Stimulated activated CD8-positive, alpha-beta memory T cell treated with anti-CD3 and anti-CD28 coated beads, Interleukin-2, amount 100 ng/mL, for 48 hours (primary cell): ENCODE data around the gene WDR33.
"Not testable (repeated sequence)": the region's sequence is repeated elsewhere in the genome, so short reads cannot be mapped to it uniquely, and the experiment has no call there.

Source experiments
- DNase-seq, 2 donors: peaks; one replicate each; pipeline ENCODE4 v3.0.0-alpha.2; 2020; ENCODE audit warnings: low read depth in 2 of 2

The WDR33 gene

DNA sequence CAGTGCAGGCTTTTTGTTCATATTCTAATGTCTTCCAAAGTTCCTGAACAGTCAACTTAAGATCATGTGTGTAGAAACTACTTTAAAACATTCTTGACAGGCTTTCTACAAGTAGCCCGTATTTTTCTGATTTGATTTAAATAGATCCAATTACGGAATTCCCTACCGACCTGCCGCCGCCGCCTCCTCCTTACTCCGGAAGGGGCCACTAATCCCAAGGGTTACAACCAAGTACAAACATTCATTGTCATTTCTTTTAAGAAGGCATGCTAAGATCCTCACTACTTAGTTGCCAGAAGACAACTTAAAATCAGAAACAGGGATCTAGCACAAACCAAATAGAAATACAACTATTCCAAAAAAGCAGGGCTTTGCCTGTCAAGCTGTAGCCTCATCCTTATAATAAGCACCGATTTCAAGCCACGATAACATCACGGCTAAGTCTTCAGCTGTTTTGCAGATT is 784 bp downstream of the WDR33 start:
- DNase-seq = no peak

- no peak for DNase-seq
Observed at GRCh38 chr2:127807678-127808353, 3.2 kb downstream of the WDR33 start.

GRCh38 chr2:127806860-127807259 is 4.1 kb downstream of the WDR33 start:
- DNase-seq = not testable (repeated sequence)

- no peak for DNase-seq
Observed at GRCh38 chr2:127805491-127805890, 5.5 kb downstream of the WDR33 start.

GRCh38 chr2:127799926-127800325 is 11.0 kb downstream of the WDR33 start:
- no peak for DNase-seq

DNA sequence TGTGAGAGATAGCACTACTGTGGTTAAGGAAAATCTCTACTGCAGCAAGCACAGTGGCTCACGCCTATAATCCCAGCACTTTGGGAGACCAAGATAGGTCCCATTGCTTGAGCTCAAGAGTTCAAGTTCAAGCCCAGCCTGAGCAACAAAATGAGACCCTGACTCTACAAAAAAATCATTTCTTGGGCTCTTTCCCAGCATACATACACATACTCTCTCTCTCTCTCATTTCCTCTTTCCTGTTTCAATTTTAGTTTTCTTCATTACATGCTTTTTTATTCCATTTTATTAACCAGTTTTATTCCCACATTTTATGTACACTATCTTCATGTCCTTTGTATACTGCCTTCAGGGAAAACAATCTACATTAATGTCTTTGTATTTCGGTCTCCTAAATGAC is 14.6 kb downstream of the WDR33 start:
- no peak for DNase-seq

GRCh38 chr2:127794901-127795300 is 16.1 kb downstream of the WDR33 start:
- DNase-seq = not testable (repeated sequence)

DNA sequence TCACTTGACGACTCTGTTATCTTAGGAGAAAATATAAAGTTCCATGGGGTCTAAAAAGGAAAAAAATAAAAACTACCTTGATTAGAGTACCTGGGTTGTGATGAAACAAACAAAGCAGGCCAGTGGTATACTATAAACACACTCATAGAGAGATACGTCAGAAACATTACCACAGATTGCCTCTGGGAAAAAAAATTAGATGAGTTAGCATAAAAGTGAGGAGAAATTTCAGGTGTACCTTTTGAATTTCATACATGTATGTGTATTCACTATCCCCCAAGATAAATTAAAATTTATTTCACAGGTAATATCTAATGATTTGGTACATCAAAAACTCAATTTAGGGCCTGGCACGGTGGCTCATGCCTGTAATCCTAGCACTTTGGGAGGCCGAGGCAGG is 18.2 kb downstream of the WDR33 start:
- no peak for DNase-seq

DNA sequence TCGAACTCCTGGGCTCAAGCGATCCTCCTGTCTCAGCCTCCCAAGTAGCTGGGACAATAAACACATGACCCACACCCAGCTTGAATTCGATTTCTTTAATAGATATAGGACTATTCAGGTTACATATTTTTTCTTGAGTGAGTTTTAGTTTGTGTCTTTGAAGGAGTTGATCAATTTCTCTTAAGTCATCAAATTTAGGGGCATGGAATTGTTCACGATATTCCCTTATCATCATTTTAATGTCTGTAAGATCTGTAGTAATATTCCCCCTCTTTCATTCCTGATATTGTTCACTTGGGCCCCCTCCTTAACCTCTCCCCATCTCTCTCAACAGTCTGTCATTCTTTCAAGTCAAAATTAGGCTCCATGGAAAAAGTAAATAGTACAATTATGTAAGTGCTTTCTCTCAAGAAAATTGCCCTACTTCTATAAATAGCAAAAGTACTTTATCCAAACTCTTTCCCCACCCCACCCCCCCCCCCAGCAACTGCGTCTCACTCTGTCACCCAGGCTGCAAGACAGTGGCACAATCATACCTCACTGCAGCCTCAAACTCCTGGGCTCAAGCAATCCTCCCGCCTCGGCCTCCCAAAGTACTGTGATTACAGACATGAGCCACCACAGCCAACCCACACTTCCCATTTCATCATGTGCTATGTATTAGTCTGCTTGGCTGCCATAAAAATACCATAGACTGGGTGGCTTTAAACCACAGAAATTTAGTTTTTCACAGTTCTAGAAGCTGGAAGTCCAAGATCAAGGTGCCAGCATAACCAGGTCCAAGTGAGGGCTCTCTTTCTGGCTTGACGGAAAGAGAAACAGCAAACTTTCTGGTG is 20.1 kb downstream of the WDR33 start:
- DNase-seq = no peak

DNA sequence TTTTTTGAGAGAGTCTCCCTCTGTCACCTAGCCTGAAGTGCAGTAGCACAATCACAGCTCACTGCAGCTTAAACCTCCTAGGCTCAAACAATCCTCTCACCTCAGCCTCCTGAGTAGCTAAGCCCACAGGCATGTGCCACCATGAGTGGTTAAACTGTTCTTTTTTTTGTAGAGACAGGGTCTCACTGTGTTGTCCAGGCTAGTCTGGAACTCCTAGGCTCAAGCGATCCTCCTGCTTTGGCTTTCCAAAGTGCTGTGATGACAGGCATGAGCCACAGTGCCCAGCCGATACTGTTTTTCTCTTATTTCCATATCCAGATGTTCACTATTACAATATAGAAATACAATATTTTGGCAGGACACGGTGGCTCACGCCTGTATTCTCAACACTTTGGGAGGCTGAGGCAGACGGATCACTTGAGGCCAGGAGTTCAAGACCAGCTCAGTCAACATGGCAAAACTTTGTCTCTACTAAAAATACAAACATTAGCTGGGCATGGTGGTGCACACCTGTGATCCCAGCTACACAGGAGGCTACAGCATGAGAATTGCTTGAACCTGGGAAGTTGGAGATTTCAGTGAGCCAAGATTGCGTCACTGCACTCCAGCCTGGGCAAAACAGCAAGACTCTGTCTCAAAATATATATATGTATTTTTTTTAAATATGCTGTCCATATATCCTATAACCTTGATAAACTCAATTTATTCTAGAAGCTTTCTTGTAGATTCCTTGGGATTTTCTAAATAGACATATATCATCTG is 24.7 kb downstream of the WDR33 start:
- no peak for DNase-seq

- DNase-seq = no peak
Observed at GRCh38 chr2:127784965-127785518, 25.9 kb downstream of the WDR33 start.

DNA sequence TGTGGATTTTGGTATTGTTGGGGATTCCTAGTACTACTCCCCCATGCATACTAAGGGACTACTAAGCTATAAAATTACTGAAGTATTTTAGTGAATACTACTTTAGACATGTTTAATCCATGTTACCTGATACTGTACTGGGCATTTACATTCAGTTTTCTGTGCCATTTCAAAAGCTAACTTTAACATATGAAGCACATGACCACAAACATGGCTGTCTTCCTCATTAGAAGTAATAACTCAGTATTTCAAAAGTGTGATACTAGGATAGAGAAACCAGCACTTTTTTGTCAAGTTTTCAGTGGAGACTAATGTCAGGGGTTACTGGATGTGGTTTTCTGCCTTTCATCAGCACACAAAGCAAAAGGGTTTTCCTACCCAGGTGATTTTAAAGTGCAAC is 27.9 kb downstream of the WDR33 start:
- no peak for DNase-seq

GRCh38 chr2:127778850-127779249 is 32.1 kb downstream of the WDR33 start:
- no peak for DNase-seq

GRCh38 chr2:127778447-127778846 is 32.5 kb downstream of the WDR33 start:
- DNase-seq = no peak

- DNase-seq = no peak
Observed at GRCh38 chr2:127776122-127776780, 34.7 kb downstream of the WDR33 start.

DNA sequence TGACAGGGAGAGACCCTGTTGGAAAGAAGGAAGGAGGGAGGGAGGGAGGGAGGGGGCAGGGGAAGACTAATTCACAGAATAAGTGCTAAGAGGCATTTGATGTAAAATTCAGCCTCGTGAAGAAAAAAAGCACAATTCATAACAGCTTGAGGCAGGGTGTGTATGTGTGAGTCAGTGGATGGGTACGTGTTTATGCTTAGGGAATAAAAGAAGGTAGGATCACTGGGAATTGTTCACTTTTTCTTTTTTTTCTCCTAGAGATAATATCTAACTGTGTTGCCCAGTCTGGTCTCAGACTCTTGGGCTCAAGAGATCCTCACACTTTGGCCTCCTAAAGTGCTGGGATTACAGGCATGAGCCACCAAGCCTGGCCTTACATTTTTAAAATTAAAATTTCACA is 39.2 kb downstream of the WDR33 start:
- no peak for DNase-seq

DNA sequence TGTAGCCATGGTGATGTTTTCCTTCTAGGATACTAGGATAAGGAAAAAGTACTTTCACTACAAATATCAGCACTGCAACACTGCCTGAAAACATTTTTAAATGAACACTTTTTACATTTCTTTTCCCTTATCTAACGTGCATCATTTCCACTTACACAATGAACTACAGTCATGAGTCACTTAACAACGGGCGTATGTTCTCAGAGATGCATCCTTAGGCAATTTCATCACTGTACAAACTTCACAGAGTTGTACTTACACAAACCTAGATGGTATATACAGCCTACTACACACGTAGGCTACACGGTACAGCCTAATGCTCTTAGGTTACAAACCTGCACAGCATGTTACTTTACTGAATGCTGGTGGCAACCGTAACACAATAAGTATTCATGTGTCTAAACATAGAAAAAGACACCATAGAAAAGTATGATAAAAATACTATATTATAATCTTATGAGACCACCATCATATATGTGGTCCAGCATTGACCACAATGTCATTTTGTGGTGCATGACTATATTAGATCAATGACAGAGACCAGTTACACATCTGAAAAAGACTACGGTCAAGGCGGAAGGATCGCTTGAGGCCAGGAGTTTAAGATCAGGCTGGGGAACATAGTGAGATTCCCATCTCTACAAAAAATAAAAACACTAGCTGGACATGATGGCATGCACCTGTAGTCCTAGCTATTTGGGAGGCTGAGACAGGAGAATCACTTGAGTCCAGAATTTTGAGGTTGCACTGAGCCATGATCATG is 39.8 kb downstream of the WDR33 start:
- no peak for DNase-seq

- DNase-seq = not testable (repeated sequence)
Observed at GRCh38 chr2:127770534-127770933, 40.4 kb downstream of the WDR33 start.

GRCh38 chr2:127769587-127769986 is 41.4 kb downstream of the WDR33 start:
- no peak for DNase-seq

GRCh38 chr2:127768775-127769479 is 42.0 kb downstream of the WDR33 start:
- no peak for DNase-seq
